HK-2 (cell line): ENCODE results near the gene VPS36.
"Not testable (repeated sequence)": the region's sequence is repeated elsewhere in the genome, so short reads cannot be mapped to it uniquely, and the experiment has no call there.

ENCODE experiments used
- DNase-seq: peaks from one replicate; pipeline ENCODE4 v3.0.0-alpha.2; 2018; ENCODE audit not compliant: unreplicated experiment

The VPS36 gene

GRCh38 chr13:52446265-52446664 is 4.2 kb downstream of the VPS36 start:
- DNase-seq, result no peak

- DNase-seq, result no peak
These were observed 18.0 kb downstream of the VPS36 start for GRCh38 chr13:52432456-52432855.

- no peak for DNase-seq
These were observed 22.1 kb downstream of the VPS36 start for GRCh38 chr13:52428295-52428694.

GRCh38 chr13:52421216-52421615 is 29.2 kb downstream of the VPS36 start:
- DNase-seq, result no peak

- no peak for DNase-seq
These were observed 31.4 kb downstream of the VPS36 start for GRCh38 chr13:52419080-52419479.

DNA sequence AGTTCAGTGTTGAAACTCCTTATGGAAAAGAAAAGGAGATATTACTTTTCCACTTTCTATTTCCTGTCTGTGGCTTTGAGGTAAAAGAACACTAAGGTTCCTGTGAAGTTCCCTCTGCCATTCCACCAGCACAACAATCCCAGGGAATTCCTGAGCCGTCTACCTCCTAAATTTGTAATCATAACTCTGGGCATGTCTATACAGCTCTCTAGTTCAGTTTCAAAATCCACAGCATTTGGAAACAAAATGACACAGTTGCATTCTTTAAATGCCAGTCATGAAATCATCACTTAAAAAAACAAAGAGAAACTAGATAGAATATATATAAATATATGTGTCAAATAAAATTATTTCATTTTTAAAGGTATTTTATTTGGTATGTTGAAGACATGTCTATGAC is 35.5 kb downstream of the VPS36 start:
- no peak for DNase-seq

GRCh38 chr13:52414051-52414450 is 36.4 kb downstream of the VPS36 start:
- DNase-seq, result no peak

DNA sequence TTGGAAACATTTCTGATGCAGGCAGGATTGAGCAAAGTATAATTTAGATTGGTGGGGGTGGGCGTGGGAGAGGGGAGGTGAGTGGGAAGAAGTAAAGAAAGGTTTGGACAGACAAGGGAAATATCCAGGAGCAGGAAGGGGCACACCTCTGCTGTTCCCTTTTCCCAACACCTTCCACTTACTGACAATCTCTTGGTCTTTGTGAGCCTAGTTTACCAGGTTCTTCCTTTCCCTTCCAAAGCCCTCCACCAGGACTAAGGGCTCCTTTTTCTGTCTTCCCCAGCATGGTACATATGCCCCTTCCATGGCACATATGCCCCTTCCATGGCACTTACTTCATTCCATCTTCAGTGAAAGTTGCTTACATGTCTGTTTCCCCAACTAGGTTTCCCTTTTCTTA is 38.3 kb downstream of the VPS36 start:
- DNase-seq, result no peak

- peak; percentile 26 for DNase-seq
These were observed 38.8 kb downstream of the VPS36 start for GRCh38 chr13:52411629-52412028.

GRCh38 chr13:52408071-52408658 is 42.3 kb downstream of the VPS36 start:
- DNase-seq, result not testable (repeated sequence)

DNA sequence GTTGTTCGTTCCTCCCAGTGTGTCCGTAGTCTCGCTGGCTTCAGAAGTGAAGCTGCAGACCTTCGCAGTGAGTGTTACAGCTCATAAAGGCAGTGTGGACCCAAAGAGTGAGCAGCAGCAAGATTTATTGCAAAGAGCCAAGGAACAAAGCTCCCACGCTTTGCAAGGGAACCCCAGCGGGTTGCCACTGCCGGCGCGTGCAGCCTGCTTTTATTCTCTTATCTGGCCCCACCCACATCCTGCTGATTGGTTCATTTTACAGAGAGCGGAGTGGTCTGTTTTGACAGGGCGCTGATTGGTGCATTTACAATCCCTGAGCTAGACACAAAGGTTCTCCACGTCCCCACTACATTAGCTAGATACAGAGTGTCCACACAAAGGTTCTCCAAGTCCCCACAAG is 43.0 kb downstream of the VPS36 start:
- not testable (repeated sequence) for DNase-seq

DNA sequence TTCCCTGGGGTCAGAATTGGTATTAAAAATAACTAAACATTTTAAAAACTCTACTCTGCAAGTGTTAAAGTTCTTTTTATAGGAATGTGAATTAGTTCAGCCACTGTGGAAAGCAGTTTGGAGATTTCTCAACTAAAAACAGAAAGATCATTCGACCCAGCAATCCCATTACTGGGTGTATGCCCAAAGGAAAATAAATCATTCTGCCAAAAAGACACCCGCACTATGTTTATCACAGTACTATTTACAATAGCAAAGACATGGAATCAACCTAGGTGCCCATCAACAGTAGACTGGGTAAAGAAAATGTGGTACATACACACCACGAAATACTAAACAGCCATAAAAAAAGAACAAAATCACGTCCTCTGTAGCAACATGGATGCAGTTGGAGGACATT is 43.8 kb downstream of the VPS36 start:
- DNase-seq, result no peak

DNA sequence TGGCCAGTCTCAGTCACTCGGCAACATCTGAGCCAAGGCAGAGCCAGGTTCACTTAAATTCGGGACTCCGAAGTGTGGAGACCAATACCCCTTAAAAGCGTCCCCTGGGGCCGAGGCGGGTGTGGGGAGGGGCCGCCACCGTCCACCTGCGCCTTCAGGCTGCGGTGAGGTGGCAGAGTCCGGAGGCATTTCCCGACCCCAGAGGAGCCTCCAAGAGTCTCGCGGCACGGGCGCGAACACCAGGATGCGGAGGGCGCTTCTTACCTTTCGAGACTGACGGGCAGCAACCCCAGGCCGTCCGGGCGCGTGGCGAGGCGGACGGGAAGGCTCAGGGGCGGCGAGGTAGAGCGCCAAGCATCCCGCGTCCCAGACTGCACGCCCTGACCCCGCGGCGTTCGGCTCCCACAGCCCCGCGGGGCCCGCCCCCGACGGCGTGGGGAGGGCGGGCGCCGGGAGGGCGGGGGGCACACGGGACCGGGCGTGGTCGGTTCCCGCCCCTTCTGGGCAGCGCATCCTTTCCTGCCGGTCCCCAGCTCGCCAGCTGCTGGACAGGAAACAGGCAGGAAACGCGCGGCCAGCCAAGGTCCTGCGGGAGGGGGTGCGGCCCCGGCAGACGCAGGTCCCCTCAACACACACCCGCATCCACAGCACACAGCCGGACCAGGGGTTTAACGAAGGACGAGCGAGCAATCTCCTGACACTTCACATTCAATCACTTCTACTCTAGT is 44.5 kb downstream of the VPS36 start, which contains the start of gene THSD1:
Gene THSD1 (minus strand): TSS at position 406 of the 728 bp plus-strand sequence. CDS start 3,572 bp downstream, outside the sequence.
- DNase-seq, result peak; percentile 57

GRCh38 chr13:52405369-52405766 is 45.1 kb downstream of the VPS36 start:
- peak; percentile 17 for DNase-seq

DNA sequence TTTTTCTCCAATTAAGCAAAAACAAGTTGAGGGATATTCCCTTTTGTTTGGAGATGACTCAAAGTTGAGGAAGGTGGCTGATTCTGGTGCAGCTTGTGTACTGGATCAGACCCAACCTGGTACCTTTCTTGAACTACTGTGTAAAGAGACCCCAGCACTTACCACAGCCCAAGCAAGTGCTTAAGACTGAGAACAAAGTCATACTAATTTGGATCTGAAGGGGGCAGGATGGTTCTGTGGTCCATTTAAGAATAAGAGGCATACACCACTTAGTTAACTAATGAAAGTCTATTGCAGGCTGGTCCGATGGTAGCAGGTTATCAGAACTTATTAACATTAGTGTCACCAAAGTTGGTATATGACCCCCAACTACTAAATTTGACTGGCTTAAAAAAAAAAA is 50.7 kb downstream of the VPS36 start:
- DNase-seq, result no peak

DNA sequence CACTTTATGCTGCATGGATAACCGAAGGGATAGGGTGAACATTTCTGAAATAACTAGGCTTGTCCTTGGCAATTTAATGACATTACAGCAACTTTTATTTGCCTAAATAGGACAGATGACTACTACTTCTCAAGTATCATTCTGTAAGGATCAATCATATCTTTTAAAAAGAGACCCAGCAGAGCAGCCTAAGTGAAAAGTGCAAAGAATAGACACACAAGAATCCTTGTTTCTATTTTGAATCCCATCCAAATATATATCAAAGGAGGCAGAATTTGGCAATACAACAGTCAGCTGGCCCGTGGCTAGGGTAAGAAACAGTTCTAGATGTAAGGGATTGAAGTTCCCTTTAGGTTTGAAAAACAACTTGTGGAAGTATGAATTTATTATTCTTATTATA is 51.4 kb downstream of the VPS36 start:
- no peak for DNase-seq

DNA sequence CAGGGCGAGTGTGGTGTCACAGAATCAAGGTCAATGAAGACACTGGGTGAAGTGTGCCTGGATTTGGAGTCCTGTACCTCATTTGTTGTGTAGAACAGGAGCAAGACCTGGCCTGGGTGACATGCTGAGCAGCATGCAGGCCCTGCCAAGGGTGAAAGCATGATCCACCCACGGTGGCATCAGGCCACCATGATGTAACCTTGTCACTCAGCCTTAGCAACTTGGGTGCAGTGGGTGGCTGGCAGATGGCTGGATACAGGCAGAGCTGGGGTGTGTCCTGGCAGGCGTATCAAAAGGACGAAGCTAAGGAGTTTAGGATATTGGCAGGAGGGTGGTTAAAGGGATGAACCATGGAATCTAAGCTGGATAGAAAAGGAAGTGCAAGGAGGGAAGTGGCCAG is 54.7 kb downstream of the VPS36 start:
- DNase-seq, result no peak

DNA sequence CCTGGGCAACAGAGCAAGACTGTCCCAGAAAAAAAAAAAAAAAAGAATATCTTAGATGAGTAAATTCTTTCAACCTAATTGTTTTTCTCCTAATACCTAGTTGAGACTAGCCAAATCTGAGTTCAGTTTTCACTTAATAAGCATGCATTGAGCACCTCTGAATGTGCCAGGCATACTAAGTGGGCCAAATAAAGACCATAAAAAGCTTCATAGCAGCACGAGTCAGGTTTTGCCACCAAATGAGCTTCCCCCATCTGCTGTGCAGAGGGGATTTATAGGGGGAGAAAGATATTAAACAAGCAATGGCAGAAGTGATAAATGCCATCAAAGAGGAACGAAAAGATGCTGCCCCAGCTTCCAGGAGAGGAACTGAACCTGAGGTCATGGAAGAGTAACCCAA is 55.8 kb downstream of the VPS36 start:
- DNase-seq, result no peak

GRCh38 chr13:52393572-52394357 is 56.7 kb downstream of the VPS36 start:
- no peak for DNase-seq

DNA sequence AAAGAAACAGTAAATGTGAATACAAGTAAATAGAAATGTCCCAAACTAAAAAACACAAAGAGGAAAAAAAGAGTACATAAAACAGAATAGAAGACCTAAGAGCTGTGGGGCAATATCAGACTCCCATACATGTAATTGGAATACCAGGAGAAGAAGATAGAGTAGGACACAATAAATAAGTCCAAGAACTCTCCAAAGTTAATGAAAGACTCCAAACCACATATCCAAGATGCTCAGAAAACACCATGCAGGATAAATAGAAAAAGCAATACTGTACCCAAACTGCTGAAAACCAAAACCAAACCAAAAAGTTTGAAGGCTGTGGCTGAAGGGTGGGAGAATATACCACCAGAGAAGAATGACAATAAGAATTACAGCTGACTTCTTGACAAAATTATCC is 62.7 kb downstream of the VPS36 start:
- no peak for DNase-seq

DNA sequence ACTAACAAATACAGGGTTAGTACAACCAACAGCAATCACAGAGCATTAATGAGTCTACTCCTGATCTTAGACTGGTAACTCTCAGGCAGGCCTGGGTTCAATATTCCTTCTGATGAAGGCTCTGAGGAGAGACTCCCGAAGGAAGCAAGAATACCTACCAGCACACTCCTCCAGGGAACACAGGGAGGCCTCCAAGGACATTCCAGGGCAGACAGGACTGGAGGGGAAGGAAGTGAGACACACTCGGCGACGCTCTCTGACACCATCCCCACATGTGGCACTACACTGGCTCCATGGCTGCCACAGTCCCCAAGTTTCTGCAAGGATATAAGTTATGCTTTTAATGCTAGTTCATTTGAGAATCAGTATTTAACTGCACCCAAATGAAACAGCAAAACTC is 64.6 kb downstream of the VPS36 start:
- DNase-seq, result no peak

DNA sequence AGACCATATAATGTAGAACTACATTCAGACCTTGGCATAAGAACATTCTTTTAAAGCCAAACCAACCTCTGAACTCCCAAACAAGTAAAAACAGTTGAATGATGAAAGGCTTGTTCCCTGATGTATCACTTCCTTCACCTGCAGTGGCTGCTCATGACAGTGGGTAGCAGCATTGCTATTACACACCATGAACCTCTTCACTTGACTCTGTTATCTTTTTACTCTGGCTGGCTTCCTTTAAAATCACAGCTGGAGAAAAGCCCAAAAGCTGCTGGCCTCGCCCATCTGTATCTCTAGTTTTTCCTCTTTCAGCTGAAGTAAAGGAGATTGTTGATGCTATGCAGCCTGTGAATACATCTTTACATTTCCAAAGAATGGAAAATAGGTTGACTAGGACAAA is 67.1 kb downstream of the VPS36 start:
- no peak for DNase-seq

DNA sequence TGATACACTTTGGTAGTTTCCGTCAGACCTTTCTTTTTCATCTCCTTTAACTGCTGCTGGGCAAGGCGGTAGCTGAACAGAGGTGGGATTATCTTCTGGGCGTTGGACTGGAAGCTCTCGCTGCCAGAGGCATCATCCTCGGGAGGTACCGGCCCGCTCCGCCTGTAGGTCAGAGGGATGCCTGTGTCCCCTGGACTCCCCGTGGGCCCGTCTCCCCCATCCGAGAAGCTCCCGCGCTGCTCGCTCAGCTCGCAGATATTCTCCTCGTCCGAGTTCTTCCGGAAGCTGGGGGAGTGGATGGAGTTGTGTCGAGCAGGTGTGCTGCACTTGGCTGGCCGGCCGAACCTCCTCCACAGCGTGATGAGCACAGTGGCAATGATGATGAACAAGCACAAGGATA is 72.1 kb downstream of the VPS36 start:
- DNase-seq, result no peak
